Natural killer cell (primary cell): ENCODE results near the gene PGS1. TPM values are rescaled to one million over a fixed set of nuclear protein-coding genes. Genes with fewer than 3 reads are reported as not detected.
A peak's percentile ranks its signal among the peaks of the same experiment; 100 is the strongest.

Experiments
- ATAC-seq, 3 donors: fragments of 150-1000 bp in 2 of 3; fragments of 200-7000 bp in 1 of 3; cut with Tn5 transposase; 1 replicate in 1 of 3; 2 replicates in 2 of 3; pipeline ENCODE4 v1.10.0; 2021; ENCODE audit warnings: mild to moderate bottlenecking in 2 of 3, moderate library complexity in 2 of 3
- DNase-seq, 2 donors: peaks; one replicate each; pipeline versions ENCODE4 v3.0.0 to v3.0.0-alpha.2; 2013 to 2021; ENCODE audit warnings: mixed read lengths in 1 of 2
- H3K27ac ChIP-seq: one replicate; pipeline ENCODE4 v1.5.1; 2013; ENCODE audit warnings: mild to moderate bottlenecking, low read length
- H3K27me3 ChIP-seq: one replicate; pipeline ENCODE4 v1.6.1; 2013; ENCODE audit warnings: low read length; ENCODE audit not compliant: control insufficient read depth, insufficient read depth
- H3K36me3 ChIP-seq: one replicate; pipeline ENCODE4 v1.6.1; 2013; ENCODE audit warnings: low read length; ENCODE audit not compliant: control insufficient read depth, insufficient read depth
- H3K4me1 ChIP-seq: one replicate; pipeline ENCODE4 v1.6.1; 2013; ENCODE audit warnings: low read length; ENCODE audit not compliant: control insufficient read depth, insufficient read depth
- H3K4me3 ChIP-seq: one replicate; pipeline ENCODE4 v1.5.1; 2013; ENCODE audit warnings: low read length
- H3K9me3 ChIP-seq: one replicate; pipeline ENCODE4 v1.6.1; 2013; ENCODE audit warnings: low read length; ENCODE audit not compliant: control insufficient read depth, insufficient read depth
- H3K27ac Mint-ChIP-seq, 2 donors: one replicate each; pipeline ENCODE4 v1.8.0; 2022; ENCODE audit warnings: mild to moderate bottlenecking in 2 of 2, mixed read lengths in 2 of 2, moderate library complexity in 1 of 2
- H3K27me3 Mint-ChIP-seq, 2 donors: one replicate each; pipeline ENCODE4 v1.8.0; 2022; ENCODE audit warnings: low read depth in 2 of 2, mixed read lengths in 2 of 2
- H3K36me3 Mint-ChIP-seq: one replicate; pipeline ENCODE4 v1.8.0; 2022; ENCODE audit warnings: mixed read lengths
- H3K4me1 Mint-ChIP-seq, 2 donors: one replicate each; pipeline ENCODE4 v1.8.0; 2022; ENCODE audit warnings: mixed read lengths in 2 of 2
- H3K4me3 Mint-ChIP-seq: one replicate; pipeline ENCODE4 v1.8.0; 2022; ENCODE audit warnings: mild to moderate bottlenecking, moderate library complexity, mixed read lengths
- H3K9me3 Mint-ChIP-seq, 2 donors: one replicate each; pipeline ENCODE4 v1.8.0; 2022; ENCODE audit warnings: mixed read lengths in 2 of 2
- WGBS: methylation state at CpG from one replicate; pipeline ENCODE4 v1.1.7; 2013; ENCODE audit warnings: missing lambda C conversion rate; ENCODE audit not compliant: insufficient coverage; 5-methylcytosine and 5-hydroxymethylcytosine counted together
- intact Hi-C: fragments of 100-400 bp; cut with micrococcal nuclease; formaldehyde crosslinking; loops from one replicate; pipeline ENCODE4 v1.14.2; 2022
- total RNA-seq, 4 donors: library from RNA; stranded (reverse); fragments of 120-200 nt in 1 of 4; gene quantifications; one replicate each; pipeline versions ENCODE4 v1.2.3 to v1.2.4, GENCODE V29; 2013 to 2022
- TF ChIP-seq, protein P1 (sequence below): fragments of 200-600 bp; IDR thresholded peaks from one replicate; pipeline ENCODE4 v1.8.0; 2022; ENCODE audit warnings: antibody characterized with exemption

The PGS1 gene
- total RNA-seq, 3 donors from 2014 or later (not counting 1 experiment from before 2014, with no cell fraction given) = 47.9 to 53.6 (median 48.3) TPM

DNA sequence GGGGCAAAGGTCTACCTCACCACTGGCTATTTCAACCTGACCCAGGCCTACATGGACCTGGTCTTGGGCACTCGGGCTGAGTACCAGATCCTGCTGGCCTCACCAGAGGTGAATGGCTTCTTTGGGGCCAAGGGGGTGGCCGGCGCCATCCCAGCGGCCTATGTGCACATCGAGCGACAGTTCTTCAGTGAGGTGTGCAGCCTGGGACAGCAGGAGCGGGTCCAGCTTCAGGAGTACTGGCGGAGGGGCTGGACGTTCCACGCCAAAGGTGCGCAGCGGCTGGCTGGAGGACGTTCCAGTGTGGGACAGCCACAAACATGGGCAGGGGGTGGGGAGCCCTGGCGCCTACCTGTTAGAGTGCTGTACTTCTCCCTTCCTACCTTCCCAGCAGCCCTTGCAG is 25.4 kb downstream of the PGS1 start:
- no peaks in the 10 kb centered on the region for H3K27me3 Mint-ChIP-seq
- no peak for DNase-seq
- no peak overlapping the region for H3K27ac Mint-ChIP-seq
- no peak for ATAC-seq
- no peak overlapping the region for H3K27ac ChIP-seq
- WGBS = 98% methylated on average over 14 of the region's 14 CpGs
- TF ChIP-seq, protein P1, sequence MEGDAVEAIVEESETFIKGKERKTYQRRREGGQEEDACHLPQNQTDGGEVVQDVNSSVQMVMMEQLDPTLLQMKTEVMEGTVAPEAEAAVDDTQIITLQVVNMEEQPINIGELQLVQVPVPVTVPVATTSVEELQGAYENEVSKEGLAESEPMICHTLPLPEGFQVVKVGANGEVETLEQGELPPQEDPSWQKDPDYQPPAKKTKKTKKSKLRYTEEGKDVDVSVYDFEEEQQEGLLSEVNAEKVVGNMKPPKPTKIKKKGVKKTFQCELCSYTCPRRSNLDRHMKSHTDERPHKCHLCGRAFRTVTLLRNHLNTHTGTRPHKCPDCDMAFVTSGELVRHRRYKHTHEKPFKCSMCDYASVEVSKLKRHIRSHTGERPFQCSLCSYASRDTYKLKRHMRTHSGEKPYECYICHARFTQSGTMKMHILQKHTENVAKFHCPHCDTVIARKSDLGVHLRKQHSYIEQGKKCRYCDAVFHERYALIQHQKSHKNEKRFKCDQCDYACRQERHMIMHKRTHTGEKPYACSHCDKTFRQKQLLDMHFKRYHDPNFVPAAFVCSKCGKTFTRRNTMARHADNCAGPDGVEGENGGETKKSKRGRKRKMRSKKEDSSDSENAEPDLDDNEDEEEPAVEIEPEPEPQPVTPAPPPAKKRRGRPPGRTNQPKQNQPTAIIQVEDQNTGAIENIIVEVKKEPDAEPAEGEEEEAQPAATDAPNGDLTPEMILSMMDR = no peak
- no peak overlapping the region for H3K4me3 ChIP-seq
- peaks cover 16 to 26% of the 10 kb centered on the region in 2 donors for H3K4me1 Mint-ChIP-seq
- H3K36me3 ChIP-seq = peaks cover 75% of the 10 kb centered on the region
- no peaks in the 10 kb centered on the region for H3K36me3 Mint-ChIP-seq
- no peaks in the 10 kb centered on the region for H3K9me3 Mint-ChIP-seq
- H3K9me3 ChIP-seq = no peaks in the 10 kb centered on the region
- intact Hi-C loops = no loop called here
- H3K27me3 ChIP-seq = no peaks in the 10 kb centered on the region
- H3K4me3 Mint-ChIP-seq = no peak overlapping the region
- peaks cover 7% of the 10 kb centered on the region for H3K4me1 ChIP-seq

GRCh38 chr17:78406396-78406795 is 27.9 kb downstream of the PGS1 start:
- H3K9me3 ChIP-seq = no peaks in the 10 kb centered on the region
- 95% methylated on average over 6 of the region's 6 CpGs for WGBS
- H3K4me1 Mint-ChIP-seq = peaks cover 22 to 41% of the 10 kb centered on the region in 2 donors
- H3K36me3 Mint-ChIP-seq = no peaks in the 10 kb centered on the region
- ATAC-seq (peak in 1 of 3 donors; percentile 22), DNase-seq (no peak)
- H3K4me3 ChIP-seq = no peak overlapping the region
- intact Hi-C loops = no loop called here
- H3K4me1 ChIP-seq = peaks cover 13% of the 10 kb centered on the region
- no peaks in the 10 kb centered on the region for H3K27me3 ChIP-seq
- H3K27ac Mint-ChIP-seq = peak overlapping the region in 1 of 2 donors; percentile 22
- H3K36me3 ChIP-seq = peaks cover 57% of the 10 kb centered on the region
- TF ChIP-seq, protein P1 = no peak
- H3K4me3 Mint-ChIP-seq = no peak overlapping the region
- no peak overlapping the region for H3K27ac ChIP-seq
- no peaks in the 10 kb centered on the region for H3K9me3 Mint-ChIP-seq
- no peaks in the 10 kb centered on the region for H3K27me3 Mint-ChIP-seq

DNA sequence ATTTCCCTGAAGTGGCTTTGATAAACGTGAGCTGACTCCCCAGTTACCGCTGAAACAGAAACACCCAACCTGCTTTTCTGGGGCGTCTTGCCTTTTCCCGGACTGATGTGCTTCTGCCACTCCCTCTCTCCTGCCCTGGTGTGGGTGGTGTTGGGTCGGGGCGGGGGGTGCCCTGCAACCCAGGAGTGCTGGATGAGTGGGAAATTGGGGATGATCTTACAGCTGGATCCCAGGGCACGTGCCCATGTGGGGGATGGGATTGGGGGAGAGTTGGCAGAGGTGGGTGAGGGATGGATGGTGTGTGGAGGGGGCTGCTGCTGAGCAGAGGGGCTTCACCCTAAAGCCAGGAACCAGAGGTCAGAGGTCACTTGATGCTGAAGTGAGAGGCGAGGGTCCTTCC is 28.5 kb downstream of the PGS1 start:
- H3K4me3 ChIP-seq = no peak overlapping the region
- intact Hi-C loops = no loop called here
- TF ChIP-seq, protein P1 = no peak
- no peak for ATAC-seq
- WGBS = 93% methylated on average over 8 of the region's 8 CpGs
- no peak for DNase-seq
- no peaks in the 10 kb centered on the region for H3K9me3 ChIP-seq
- no peaks in the 10 kb centered on the region for H3K27me3 Mint-ChIP-seq
- no peaks in the 10 kb centered on the region for H3K9me3 Mint-ChIP-seq
- H3K27me3 ChIP-seq = no peaks in the 10 kb centered on the region
- peaks cover 22 to 41% of the 10 kb centered on the region in 2 donors for H3K4me1 Mint-ChIP-seq
- peak overlapping the region in 1 of 2 donors; percentile 22 for H3K27ac Mint-ChIP-seq
- H3K27ac ChIP-seq = no peak overlapping the region
- H3K4me3 Mint-ChIP-seq = no peak overlapping the region
- peaks cover 13% of the 10 kb centered on the region for H3K4me1 ChIP-seq
- H3K36me3 ChIP-seq = peaks cover 52% of the 10 kb centered on the region
- H3K36me3 Mint-ChIP-seq = no peaks in the 10 kb centered on the region

- DNase-seq = no peak
- Mint-ChIP-seq H3K27ac (peak overlapping the region; percentile 48 to 72), H3K9me3 (no peaks in the 10 kb centered on the region), H3K4me1 (peaks cover 28 to 46% of the 10 kb centered on the region in 2 donors), H3K4me3 (no peak overlapping the region), H3K36me3 (no peaks in the 10 kb centered on the region), H3K27me3 (no peaks in the 10 kb centered on the region)
- 90% methylated on average over 7 of the region's 7 CpGs for WGBS
- H3K4me3 ChIP-seq = no peak overlapping the region
- H3K36me3 ChIP-seq = peaks cover 50% of the 10 kb centered on the region
- peaks cover 19% of the 10 kb centered on the region for H3K4me1 ChIP-seq
- no peaks in the 10 kb centered on the region for H3K9me3 ChIP-seq
- intact Hi-C loops = no loop called here
- ATAC-seq = no peak
- no peak overlapping the region for H3K27ac ChIP-seq
- TF ChIP-seq, protein P1 = no peak
- H3K27me3 ChIP-seq = no peaks in the 10 kb centered on the region
These were observed 29.0 kb downstream of the PGS1 start for GRCh38 chr17:78407387-78408000.
